Esophagus squamous epithelium (tissue), 4 donors: ENCODE measurements around the gene GDF11.

Experiments
- POLR2A ChIP-seq, 4 donors: fragments of 450-650 bp; IDR thresholded peaks; one replicate each; pipeline ENCODE4 v1.6.1; 2017; ENCODE audit warnings: antibody characterized with exemption in 4 of 4, mild to moderate bottlenecking in 4 of 4, moderate library complexity in 3 of 4
- TF ChIP-seq, protein P1 (sequence below), 6 experiments: fragments of 450-650 bp in 4 of 6; fragments of 200-600 bp in 2 of 6; sonication (generic) in 2 of 6; IDR thresholded peaks; one replicate each; pipeline ENCODE4 v1.5.1; 2016 to 2019; ENCODE audit warnings: antibody characterized with exemption in 6 of 6, mild to moderate bottlenecking in 4 of 6, moderate library complexity in 4 of 6

GRCh38 chr12:55725556-55725955 lies 17.4 kb upstream of the GDF11 start:
- TF ChIP-seq, protein P1, sequence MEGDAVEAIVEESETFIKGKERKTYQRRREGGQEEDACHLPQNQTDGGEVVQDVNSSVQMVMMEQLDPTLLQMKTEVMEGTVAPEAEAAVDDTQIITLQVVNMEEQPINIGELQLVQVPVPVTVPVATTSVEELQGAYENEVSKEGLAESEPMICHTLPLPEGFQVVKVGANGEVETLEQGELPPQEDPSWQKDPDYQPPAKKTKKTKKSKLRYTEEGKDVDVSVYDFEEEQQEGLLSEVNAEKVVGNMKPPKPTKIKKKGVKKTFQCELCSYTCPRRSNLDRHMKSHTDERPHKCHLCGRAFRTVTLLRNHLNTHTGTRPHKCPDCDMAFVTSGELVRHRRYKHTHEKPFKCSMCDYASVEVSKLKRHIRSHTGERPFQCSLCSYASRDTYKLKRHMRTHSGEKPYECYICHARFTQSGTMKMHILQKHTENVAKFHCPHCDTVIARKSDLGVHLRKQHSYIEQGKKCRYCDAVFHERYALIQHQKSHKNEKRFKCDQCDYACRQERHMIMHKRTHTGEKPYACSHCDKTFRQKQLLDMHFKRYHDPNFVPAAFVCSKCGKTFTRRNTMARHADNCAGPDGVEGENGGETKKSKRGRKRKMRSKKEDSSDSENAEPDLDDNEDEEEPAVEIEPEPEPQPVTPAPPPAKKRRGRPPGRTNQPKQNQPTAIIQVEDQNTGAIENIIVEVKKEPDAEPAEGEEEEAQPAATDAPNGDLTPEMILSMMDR (IDR thresholded peaks at IDR 0.05), result no peak
- no peak for TF ChIP-seq POLR2A (IDR thresholded peaks at IDR 0.05)
